CD4-positive, alpha-beta T cell (primary cell): ENCODE measurements around the gene HES1. TPM values are rescaled to one million over a fixed set of nuclear protein-coding genes. Genes with fewer than 3 reads are reported as not detected.
A peak's percentile ranks its signal among the peaks of the same experiment; 100 is the strongest.

Experiments used
- ATAC-seq: fragments of 200-7000 bp; cut with Tn5 transposase; one replicate; pipeline ENCODE4 v1.10.0; 2022; ENCODE audit warnings: mild to moderate bottlenecking; ENCODE audit not compliant: poor library complexity
- CTCF ChIA-PET: fragments of 350-600 bp; sonication (Branson Sonifier 250); formaldehyde crosslinking; loops from one replicate; lab custom pipeline; 2021; ENCODE audit warnings: antibody characterized with exemption, inconsistent platforms; lab: Charles Lee
- POLR2A ChIA-PET: fragments of 350-600 bp; sonication (Branson Sonifier 250); formaldehyde crosslinking; loops from one replicate; lab custom pipeline; 2021; ENCODE audit warnings: antibody characterized with exemption, inconsistent platforms; lab: Charles Lee
- DNase-seq, 14 experiments: peaks; one replicate each; pipeline ENCODE4 v3.0.0-alpha.2; 2013 to 2020; ENCODE audit warnings: mixed read lengths in 2 of 14
- H3K27ac ChIP-seq, 2 donors: one replicate each; pipeline versions ENCODE4 v1.5.1 to v1.7.0; 2013; ENCODE audit warnings: low read length in 2 of 2, low read depth in 1 of 2, mild to moderate bottlenecking in 1 of 2
- H3K27me3 ChIP-seq, 2 experiments: 1 replicate in 1 of 2; 2 replicates in 1 of 2; pipeline versions ENCODE4 v1.6.1 to v1.7.0; 2013; ENCODE audit warnings: low read length in 2 of 2, control low read depth in 1 of 2, mild to moderate bottlenecking in 1 of 2, moderate library complexity in 1 of 2; ENCODE audit not compliant: insufficient read depth in 2 of 2, control insufficient read depth in 1 of 2
- H3K36me3 ChIP-seq: one replicate; pipeline ENCODE4 v1.6.1; 2013; ENCODE audit warnings: low read length, control low read depth; ENCODE audit not compliant: insufficient read depth
- H3K4me1 ChIP-seq: one replicate; pipeline ENCODE4 v1.6.1; 2013; ENCODE audit warnings: low read length, control low read depth; ENCODE audit not compliant: insufficient read depth
- H3K4me3 ChIP-seq: one replicate; pipeline ENCODE4 v1.5.1; 2013; ENCODE audit warnings: mild to moderate bottlenecking, low read length, moderate library complexity
- H3K9me3 ChIP-seq, 2 experiments: 1 replicate in 1 of 2; 2 replicates in 1 of 2; pipeline versions ENCODE4 v1.6.1 to v1.7.0; 2013; ENCODE audit warnings: low read length in 2 of 2, mild to moderate bottlenecking in 2 of 2, control low read depth in 1 of 2, moderate library complexity in 1 of 2; ENCODE audit not compliant: control insufficient read depth in 1 of 2, insufficient read depth in 1 of 2
- H3K27ac Mint-ChIP-seq: one replicate; pipeline ENCODE4 v1.8.0; 2020; ENCODE audit warnings: mixed read lengths
- H3K27me3 Mint-ChIP-seq: one replicate; pipeline ENCODE4 v1.8.0; 2021; ENCODE audit warnings: mixed read lengths
- H3K36me3 Mint-ChIP-seq: one replicate; pipeline ENCODE4 v1.8.0; 2021; ENCODE audit warnings: low read depth, mixed read lengths
- H3K4me1 Mint-ChIP-seq: one replicate; pipeline ENCODE4 v1.8.0; 2021; ENCODE audit warnings: low read depth, mixed read lengths
- H3K4me3 Mint-ChIP-seq: one replicate; pipeline ENCODE4 v1.8.0; 2020; ENCODE audit warnings: mild to moderate bottlenecking, mixed read lengths
- H3K9me3 Mint-ChIP-seq: one replicate; pipeline ENCODE4 v1.8.0; 2020; ENCODE audit warnings: mixed read lengths
- CTCF ChIP-seq: fragments of 200-600 bp; IDR thresholded peaks from one replicate; pipeline ENCODE4 v1.8.0; 2022; ENCODE audit warnings: antibody characterized with exemption, mild to moderate bottlenecking
- intact Hi-C, 2 experiments: fragments of 100-400 bp; cut with DNase I in 1 of 2; cut with micrococcal nuclease in 1 of 2; formaldehyde crosslinking; loops; one replicate each; pipeline versions ENCODE4 v1.15.1 to v1.9.0; 2023 to 2025; cut with DNase I, micrococcal nuclease
- total RNA-seq, 174 experiments: library from RNA in 2 of 174; stranded (reverse) in 2 of 174; gene quantifications; one replicate each; pipeline ENCODE4 v1.2.3 and lab custom pipeline; 2021 to 2026

Gene HES1
- total RNA-seq, 2 experiments from 2014 or later, result 0.89 to 1.5 TPM

- CTCF ChIA-PET, result interaction anchor here (2.8 kb wide), 1 partner anchor 473 kb away, joined by 8 read pairs; no protein-coding TSS in a partner anchor
- no peak for TF ChIP-seq CTCF
- peaks cover 43% of the 10 kb centered on the region for H3K4me1 Mint-ChIP-seq
- DNase-seq (no peak), ATAC-seq (no peak)
- Histone ChIP-seq H3K36me3 (no peaks in the 10 kb centered on the region), H3K4me3 (no peak overlapping the region), H3K27ac (no peak overlapping the region), H3K27me3 (peaks cover 42 to 44% of the 10 kb centered on the region in 2 experiments), H3K9me3 (peaks cover 0 to 11% of the 10 kb centered on the region in 2 experiments), H3K4me1 (peaks cover 58% of the 10 kb centered on the region)
- POLR2A ChIA-PET, result no interaction called here
- peak overlapping the region; percentile 49 for H3K4me3 Mint-ChIP-seq
- peaks cover 40% of the 10 kb centered on the region for H3K27me3 Mint-ChIP-seq
- no peak overlapping the region for H3K27ac Mint-ChIP-seq
- peaks cover 4% of the 10 kb centered on the region for H3K36me3 Mint-ChIP-seq
- no peaks in the 10 kb centered on the region for H3K9me3 Mint-ChIP-seq
- intact Hi-C loops, result loop anchor here (2.0 to 10.0 kb wide), 5 partner anchors 164 to 474 kb away; partner anchors contain the start of gene GP5 (in 1 of the 2)
These were observed 3.3 kb downstream of the HES1 start for GRCh38 chr3:194139071-194139813.

- Mint-ChIP-seq H3K27me3 (peaks cover 37% of the 10 kb centered on the region), H3K9me3 (no peaks in the 10 kb centered on the region), H3K36me3 (peaks cover 2% of the 10 kb centered on the region), H3K4me3 (peak overlapping the region; percentile 21), H3K27ac (no peak overlapping the region), H3K4me1 (peaks cover 43% of the 10 kb centered on the region)
- ChIA-PET CTCF (interaction anchor here (2.8 kb wide), 1 partner anchor 474 kb away, joined by 8 read pairs; no protein-coding TSS in a partner anchor), POLR2A (no interaction called here)
- peaks cover 42 to 44% of the 10 kb centered on the region in 2 experiments for H3K27me3 ChIP-seq
- H3K27ac ChIP-seq, result no peak overlapping the region
- peaks cover 0 to 11% of the 10 kb centered on the region in 2 experiments for H3K9me3 ChIP-seq
- intact Hi-C loops, result loop anchor here (2.0 to 10.0 kb wide), 5 partner anchors 165 to 475 kb away; partner anchors contain the start of gene GP5 (in 1 of the 2)
- no peak for DNase-seq
- ATAC-seq, result no peak
- H3K4me3 ChIP-seq, result no peak overlapping the region
- peaks cover 52% of the 10 kb centered on the region for H3K4me1 ChIP-seq
- no peak for TF ChIP-seq CTCF
- H3K36me3 ChIP-seq, result no peaks in the 10 kb centered on the region
These were observed 4.0 kb downstream of the HES1 start for GRCh38 chr3:194139814-194140391.

- DNase-seq (peak in 7 of 14 experiments; percentile 11 to 49 (median 35)), ATAC-seq (no peak)
- Mint-ChIP-seq H3K4me1 (peaks cover 39% of the 10 kb centered on the region), H3K4me3 (peak overlapping the region; percentile 21), H3K27ac (no peak overlapping the region), H3K27me3 (peaks cover 33% of the 10 kb centered on the region), H3K9me3 (no peaks in the 10 kb centered on the region), H3K36me3 (no peaks in the 10 kb centered on the region)
- ChIA-PET POLR2A (interaction anchor here (1.0 kb wide), 2 partner anchors 165 to 256 kb away, joined by 3 read pairs; no protein-coding TSS in a partner anchor), CTCF (no interaction called here)
- no peaks in the 10 kb centered on the region for H3K36me3 ChIP-seq
- intact Hi-C loops, result no loop called here
- TF ChIP-seq CTCF, result no peak
- H3K27ac ChIP-seq, result no peak overlapping the region
- H3K9me3 ChIP-seq, result peaks cover 0 to 9% of the 10 kb centered on the region in 2 experiments
- peak overlapping the region; percentile 45 for H3K4me3 ChIP-seq
- H3K4me1 ChIP-seq, result peaks cover 43% of the 10 kb centered on the region
- peaks cover 35 to 38% of the 10 kb centered on the region in 2 experiments for H3K27me3 ChIP-seq
These were observed 4.8 kb downstream of the HES1 start for GRCh38 chr3:194140520-194141414.
